GM23338 (cell line): ENCODE measurements around the gene SOS1. TPM values are rescaled to one million over a fixed set of nuclear protein-coding genes. Genes with fewer than 3 reads are reported as not detected.

Source experiments
- ATAC-seq: fragments of 200-7000 bp; cut with Tn5 transposase; 3 replicates; pipeline ENCODE4 v1.9.1; 2020
- DNase-seq: peaks from one replicate; pipeline ENCODE4 v3.0.0-alpha.2; 2015; ENCODE audit warnings: low spot score
- H2AFZ ChIP-seq: fragments of 200-600 bp; sonication (generic); 2 replicates; pipeline ENCODE4 v1.8.0; 2016; ENCODE audit warnings: antibody characterized with exemption, mild to moderate bottlenecking, moderate library complexity
- H3F3A ChIP-seq: fragments of 200-600 bp; sonication (generic); replicated peaks from 2 replicates; pipeline ENCODE4 v1.8.0; 2017; ENCODE audit warnings: antibody characterized with exemption, mixed run types, low read depth
- H3K27ac ChIP-seq: fragments of 200-600 bp; sonication (generic); 2 replicates; pipeline ENCODE4 v1.6.1; 2016; ENCODE audit warnings: low read depth
- H3K27me3 ChIP-seq: fragments of 200-600 bp; sonication (generic); 2 replicates; pipeline ENCODE4 v1.8.0; 2016; ENCODE audit warnings: mild to moderate bottlenecking, mixed run types, moderate library complexity; ENCODE audit not compliant: insufficient read depth
- H3K36me3 ChIP-seq: fragments of 200-600 bp; sonication (generic); 2 replicates; pipeline ENCODE4 v1.8.0; 2016; ENCODE audit warnings: mild to moderate bottlenecking; ENCODE audit not compliant: insufficient read depth
- H3K4me1 ChIP-seq: fragments of 200-600 bp; sonication (generic); 2 replicates; pipeline ENCODE4 v1.8.0; 2016; ENCODE audit warnings: mild to moderate bottlenecking, moderate library complexity; ENCODE audit not compliant: insufficient read depth
- H3K4me2 ChIP-seq: fragments of 200-600 bp; sonication (generic); 2 replicates; pipeline ENCODE4 v1.7.1; 2017; ENCODE audit warnings: mixed run types
- H3K4me3 ChIP-seq: fragments of 200-600 bp; sonication (generic); 2 replicates; pipeline ENCODE4 v1.6.1; 2016; ENCODE audit warnings: mixed run types
- H3K79me2 ChIP-seq: fragments of 200-600 bp; sonication (generic); replicated peaks from 2 replicates; pipeline ENCODE4 v1.8.0; 2017; ENCODE audit warnings: mild to moderate bottlenecking; ENCODE audit not compliant: insufficient read depth
- H3K9me2 ChIP-seq: fragments of 200-600 bp; sonication (generic); 2 replicates; pipeline ENCODE4 v1.8.0; 2017; ENCODE audit not compliant: insufficient read depth
- H4K20me1 ChIP-seq: fragments of 200-600 bp; sonication (generic); replicated peaks from 2 replicates; pipeline ENCODE4 v1.8.0; 2017; ENCODE audit warnings: mild to moderate bottlenecking; ENCODE audit not compliant: insufficient read depth
- H3K27ac Mint-ChIP-seq: 2 replicates; pipeline ENCODE4 v1.8.0; 2020; ENCODE audit warnings: inconsistent platforms, mild to moderate bottlenecking, moderate library complexity, mixed read lengths
- H3K27me3 Mint-ChIP-seq: 3 replicates; pipeline ENCODE4 v1.8.0; 2022; ENCODE audit warnings: low read depth, mild to moderate bottlenecking, moderate library complexity, mixed read lengths, inconsistent platforms; ENCODE audit not compliant: insufficient read depth, poor library complexity
- H3K36me3 Mint-ChIP-seq: 3 replicates; pipeline ENCODE4 v1.8.0; 2021; ENCODE audit warnings: low read depth, mild to moderate bottlenecking, inconsistent platforms, moderate library complexity, mixed read lengths
- H3K4me1 Mint-ChIP-seq: 3 replicates; pipeline ENCODE4 v1.8.0; 2020; ENCODE audit warnings: mild to moderate bottlenecking, inconsistent platforms, mixed read lengths
- H3K4me3 Mint-ChIP-seq: 3 replicates; pipeline ENCODE4 v1.8.0; 2021; ENCODE audit warnings: moderate library complexity, mild to moderate bottlenecking, inconsistent platforms, mixed read lengths
- H3K9me3 Mint-ChIP-seq: 3 replicates; pipeline ENCODE4 v1.8.0; 2020; ENCODE audit warnings: moderate library complexity, mild to moderate bottlenecking, inconsistent platforms, mixed read lengths
- EZH2 ChIP-seq: fragments of 200-600 bp; sonication (generic); IDR thresholded peaks from one replicate; pipeline ENCODE4 v1.8.0; 2017; ENCODE audit warnings: antibody characterized with exemption, mild to moderate bottlenecking, low read depth; ENCODE audit not compliant: unreplicated experiment
- EZH2phosphoT487 ChIP-seq: fragments of 200-600 bp; sonication (generic); IDR thresholded peaks from one replicate; pipeline ENCODE4 v1.8.1; 2018; ENCODE audit warnings: antibody characterized with exemption; ENCODE audit not compliant: unreplicated experiment
- POLR2AphosphoS5 ChIP-seq: IDR thresholded peaks from 2 replicates; pipeline ENCODE4 v1.6.1; 2016; ENCODE audit warnings: antibody characterized with exemption, low read depth
- STAT1 ChIP-seq: IDR thresholded peaks from one replicate; pipeline ENCODE4 v1.6.1; 2016; ENCODE audit warnings: antibody characterized with exemption; ENCODE audit not compliant: unreplicated experiment
- polyA plus RNA-seq: library from polyadenylated mRNA; unstranded; fragments of >200 nt; fragmentation: Nextera tagmentation; extraction: Ambion mirVana; gene quantifications from 2 replicates; pipeline ENCODE4 v1.2.1, GENCODE V29; 2016
- total RNA-seq: library from RNA; depleted of rRNA; stranded (reverse); fragments of >200 nt; shearing (Covaris generic); gene quantifications from 2 replicates; pipeline ENCODE4 v1.2.3, GENCODE V29; 2014
- TF ChIP-seq, protein P1 (sequence below): fragments of 250-450 bp; sonication (Bioruptor Pico); IDR thresholded peaks from 2 replicates; pipeline ENCODE4 v1.5.0; 2020; ENCODE audit warnings: mild to moderate bottlenecking, moderate library complexity
- TF ChIP-seq, protein P2 (sequence below), 2 experiments: fragments of 200-600 bp in 1 of 2; sonication (generic) in 1 of 2; conservative IDR thresholded peaks; 2 replicates each; pipeline versions ENCODE4 v1.5.1 to v1.6.1; 2016 to 2017; ENCODE audit warnings: antibody characterized with exemption in 2 of 2, low read depth in 2 of 2, mild to moderate bottlenecking in 2 of 2, moderate library complexity in 1 of 2
- TF ChIP-seq, protein P3 (sequence below): IDR thresholded peaks from 2 replicates; pipeline ENCODE4 v1.6.1; 2016; ENCODE audit warnings: antibody characterized with exemption

SOS1 gene
- total and polyA plus RNA-seq, 2 experiments from 2014 or later = 13.4 to 21.9 TPM

DNA sequence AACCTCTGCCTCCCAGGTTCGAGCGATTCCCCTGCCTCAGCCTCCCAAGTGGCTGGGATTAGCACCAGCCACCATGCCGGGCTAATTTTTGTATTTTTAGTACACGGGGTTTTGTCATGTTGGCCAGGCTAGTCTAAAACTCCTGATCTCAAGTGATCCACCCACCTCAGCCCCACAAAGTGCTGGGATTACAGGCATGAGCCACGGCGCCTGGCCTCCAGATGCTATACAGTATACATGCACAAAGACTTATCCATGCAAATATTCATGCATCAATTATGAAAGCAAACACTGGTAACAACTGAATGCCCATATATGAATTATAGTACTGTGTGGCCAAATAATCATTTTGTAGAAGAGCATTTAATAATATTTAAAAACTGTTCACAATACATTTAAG is 36.0 kb upstream of the SOS1 start (continued):
- TF ChIP-seq, protein P1, sequence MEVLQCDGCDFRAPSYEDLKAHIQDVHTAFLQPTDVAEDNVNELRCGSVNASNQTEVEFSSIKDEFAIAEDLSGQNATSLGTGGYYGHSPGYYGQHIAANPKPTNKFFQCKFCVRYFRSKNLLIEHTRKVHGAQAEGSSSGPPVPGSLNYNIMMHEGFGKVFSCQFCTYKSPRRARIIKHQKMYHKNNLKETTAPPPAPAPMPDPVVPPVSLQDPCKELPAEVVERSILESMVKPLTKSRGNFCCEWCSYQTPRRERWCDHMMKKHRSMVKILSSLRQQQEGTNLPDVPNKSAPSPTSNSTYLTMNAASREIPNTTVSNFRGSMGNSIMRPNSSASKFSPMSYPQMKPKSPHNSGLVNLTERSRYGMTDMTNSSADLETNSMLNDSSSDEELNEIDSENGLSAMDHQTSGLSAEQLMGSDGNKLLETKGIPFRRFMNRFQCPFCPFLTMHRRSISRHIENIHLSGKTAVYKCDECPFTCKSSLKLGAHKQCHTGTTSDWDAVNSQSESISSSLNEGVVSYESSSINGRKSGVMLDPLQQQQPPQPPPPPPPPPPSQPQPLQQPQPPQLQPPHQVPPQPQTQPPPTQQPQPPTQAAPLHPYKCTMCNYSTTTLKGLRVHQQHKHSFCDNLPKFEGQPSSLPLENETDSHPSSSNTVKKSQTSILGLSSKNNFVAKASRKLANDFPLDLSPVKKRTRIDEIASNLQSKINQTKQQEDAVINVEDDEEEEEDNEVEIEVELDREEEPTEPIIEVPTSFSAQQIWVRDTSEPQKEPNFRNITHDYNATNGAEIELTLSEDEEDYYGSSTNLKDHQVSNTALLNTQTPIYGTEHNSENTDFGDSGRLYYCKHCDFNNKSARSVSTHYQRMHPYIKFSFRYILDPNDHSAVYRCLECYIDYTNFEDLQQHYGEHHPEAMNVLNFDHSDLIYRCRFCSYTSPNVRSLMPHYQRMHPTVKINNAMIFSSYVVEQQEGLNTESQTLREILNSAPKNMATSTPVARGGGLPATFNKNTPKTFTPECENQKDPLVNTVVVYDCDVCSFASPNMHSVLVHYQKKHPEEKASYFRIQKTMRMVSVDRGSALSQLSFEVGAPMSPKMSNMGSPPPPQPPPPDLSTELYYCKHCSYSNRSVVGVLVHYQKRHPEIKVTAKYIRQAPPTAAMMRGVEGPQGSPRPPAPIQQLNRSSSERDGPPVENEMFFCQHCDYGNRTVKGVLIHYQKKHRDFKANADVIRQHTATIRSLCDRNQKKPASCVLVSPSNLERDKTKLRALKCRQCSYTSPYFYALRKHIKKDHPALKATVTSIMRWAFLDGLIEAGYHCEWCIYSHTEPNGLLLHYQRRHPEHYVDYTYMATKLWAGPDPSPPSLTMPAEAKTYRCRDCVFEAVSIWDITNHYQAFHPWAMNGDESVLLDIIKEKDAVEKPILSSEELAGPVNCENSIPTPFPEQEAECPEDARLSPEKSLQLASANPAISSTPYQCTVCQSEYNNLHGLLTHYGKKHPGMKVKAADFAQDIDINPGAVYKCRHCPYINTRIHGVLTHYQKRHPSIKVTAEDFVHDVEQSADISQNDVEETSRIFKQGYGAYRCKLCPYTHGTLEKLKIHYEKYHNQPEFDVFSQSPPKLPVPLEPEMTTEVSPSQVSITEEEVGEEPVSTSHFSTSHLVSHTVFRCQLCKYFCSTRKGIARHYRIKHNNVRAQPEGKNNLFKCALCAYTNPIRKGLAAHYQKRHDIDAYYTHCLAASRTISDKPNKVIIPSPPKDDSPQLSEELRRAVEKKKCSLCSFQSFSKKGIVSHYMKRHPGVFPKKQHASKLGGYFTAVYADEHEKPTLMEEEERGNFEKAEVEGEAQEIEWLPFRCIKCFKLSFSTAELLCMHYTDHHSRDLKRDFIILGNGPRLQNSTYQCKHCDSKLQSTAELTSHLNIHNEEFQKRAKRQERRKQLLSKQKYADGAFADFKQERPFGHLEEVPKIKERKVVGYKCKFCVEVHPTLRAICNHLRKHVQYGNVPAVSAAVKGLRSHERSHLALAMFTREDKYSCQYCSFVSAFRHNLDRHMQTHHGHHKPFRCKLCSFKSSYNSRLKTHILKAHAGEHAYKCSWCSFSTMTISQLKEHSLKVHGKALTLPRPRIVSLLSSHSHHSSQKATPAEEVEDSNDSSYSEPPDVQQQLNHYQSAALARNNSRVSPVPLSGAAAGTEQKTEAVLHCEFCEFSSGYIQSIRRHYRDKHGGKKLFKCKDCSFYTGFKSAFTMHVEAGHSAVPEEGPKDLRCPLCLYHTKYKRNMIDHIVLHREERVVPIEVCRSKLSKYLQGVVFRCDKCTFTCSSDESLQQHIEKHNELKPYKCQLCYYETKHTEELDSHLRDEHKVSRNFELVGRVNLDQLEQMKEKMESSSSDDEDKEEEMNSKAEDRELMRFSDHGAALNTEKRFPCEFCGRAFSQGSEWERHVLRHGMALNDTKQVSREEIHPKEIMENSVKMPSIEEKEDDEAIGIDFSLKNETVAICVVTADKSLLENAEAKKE (CRISPR knock-in tag) = no peak

DNA sequence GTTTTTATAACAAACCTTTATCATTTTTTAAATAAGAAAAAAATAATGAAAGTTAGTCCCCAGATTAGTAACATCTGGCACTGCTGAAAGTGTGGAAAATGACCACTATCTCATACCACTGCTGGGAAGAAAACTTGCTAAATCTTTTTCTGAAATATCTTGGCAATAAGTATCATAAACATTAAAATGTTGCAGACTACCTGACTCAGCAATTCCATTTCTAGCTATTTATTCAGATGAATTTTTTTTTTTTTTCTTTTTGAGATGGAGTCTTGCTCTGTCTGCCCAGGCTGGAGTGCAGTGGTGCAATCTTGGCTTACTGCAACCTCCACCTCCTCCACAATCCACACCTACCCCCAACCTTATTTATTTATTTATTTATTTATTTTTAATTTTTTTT is 35.3 kb upstream of the SOS1 start:
- no peaks in the 10 kb centered on the region for H3K79me2 ChIP-seq
- H2AFZ ChIP-seq = no peak overlapping the region
- H3K4me2 ChIP-seq = no peak overlapping the region
- H3K27me3 ChIP-seq = no peaks in the 10 kb centered on the region
- no peak overlapping the region for H3K27ac Mint-ChIP-seq
- peaks cover 4% of the 10 kb centered on the region for H3K4me1 ChIP-seq
- H3K4me1 Mint-ChIP-seq = no peaks in the 10 kb centered on the region; the same call in 1 of the 3 replicates
- H3K36me3 ChIP-seq = no peaks in the 10 kb centered on the region
- H3K4me3 Mint-ChIP-seq = no peak overlapping the region
- H4K20me1 ChIP-seq = no peaks in the 10 kb centered on the region
- no peaks in the 10 kb centered on the region for H3K9me2 ChIP-seq
- H3K9me3 Mint-ChIP-seq = no peaks in the 10 kb centered on the region
- ATAC-seq (no peak), DNase-seq (no peak)
- H3F3A ChIP-seq = no peaks in the 10 kb centered on the region
- H3K36me3 Mint-ChIP-seq = no peaks in the 10 kb centered on the region
- no peaks in the 10 kb centered on the region for H3K27me3 Mint-ChIP-seq
- H3K4me3 ChIP-seq = no peak overlapping the region
- H3K27ac ChIP-seq = no peak overlapping the region
- TF ChIP-seq, protein P2, sequence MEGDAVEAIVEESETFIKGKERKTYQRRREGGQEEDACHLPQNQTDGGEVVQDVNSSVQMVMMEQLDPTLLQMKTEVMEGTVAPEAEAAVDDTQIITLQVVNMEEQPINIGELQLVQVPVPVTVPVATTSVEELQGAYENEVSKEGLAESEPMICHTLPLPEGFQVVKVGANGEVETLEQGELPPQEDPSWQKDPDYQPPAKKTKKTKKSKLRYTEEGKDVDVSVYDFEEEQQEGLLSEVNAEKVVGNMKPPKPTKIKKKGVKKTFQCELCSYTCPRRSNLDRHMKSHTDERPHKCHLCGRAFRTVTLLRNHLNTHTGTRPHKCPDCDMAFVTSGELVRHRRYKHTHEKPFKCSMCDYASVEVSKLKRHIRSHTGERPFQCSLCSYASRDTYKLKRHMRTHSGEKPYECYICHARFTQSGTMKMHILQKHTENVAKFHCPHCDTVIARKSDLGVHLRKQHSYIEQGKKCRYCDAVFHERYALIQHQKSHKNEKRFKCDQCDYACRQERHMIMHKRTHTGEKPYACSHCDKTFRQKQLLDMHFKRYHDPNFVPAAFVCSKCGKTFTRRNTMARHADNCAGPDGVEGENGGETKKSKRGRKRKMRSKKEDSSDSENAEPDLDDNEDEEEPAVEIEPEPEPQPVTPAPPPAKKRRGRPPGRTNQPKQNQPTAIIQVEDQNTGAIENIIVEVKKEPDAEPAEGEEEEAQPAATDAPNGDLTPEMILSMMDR (conservative IDR thresholded peaks at IDR 0.05; ENCODE audit: low read depth in 2 of 2) = no peak
- TF ChIP-seq STAT1 = no peak
- TF ChIP-seq POLR2AphosphoS5 = no peak
- TF ChIP-seq, protein P3, sequence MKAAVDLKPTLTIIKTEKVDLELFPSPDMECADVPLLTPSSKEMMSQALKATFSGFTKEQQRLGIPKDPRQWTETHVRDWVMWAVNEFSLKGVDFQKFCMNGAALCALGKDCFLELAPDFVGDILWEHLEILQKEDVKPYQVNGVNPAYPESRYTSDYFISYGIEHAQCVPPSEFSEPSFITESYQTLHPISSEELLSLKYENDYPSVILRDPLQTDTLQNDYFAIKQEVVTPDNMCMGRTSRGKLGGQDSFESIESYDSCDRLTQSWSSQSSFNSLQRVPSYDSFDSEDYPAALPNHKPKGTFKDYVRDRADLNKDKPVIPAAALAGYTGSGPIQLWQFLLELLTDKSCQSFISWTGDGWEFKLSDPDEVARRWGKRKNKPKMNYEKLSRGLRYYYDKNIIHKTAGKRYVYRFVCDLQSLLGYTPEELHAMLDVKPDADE = no peak
- TF ChIP-seq, protein P1 (CRISPR knock-in tag) = no peak
- no peak for TF ChIP-seq EZH2
- TF ChIP-seq EZH2phosphoT487 = no peak
